Effector memory CD4-positive, alpha-beta T cell (primary cell): Measurements from ENCODE around the gene C16orf89.

ENCODE experiments used
- DNase-seq, 3 donors: peaks; one replicate each; pipeline ENCODE4 v3.0.0-alpha.2; 2020
- H3K27ac ChIP-seq: 2 replicates; pipeline ENCODE4 v1.7.0; 2013; ENCODE audit warnings: mild to moderate bottlenecking, low read length, moderate library complexity; ENCODE audit not compliant: insufficient read depth, poor library complexity, severe bottlenecking
- H3K27me3 ChIP-seq: replicated peaks from 2 replicates; pipeline ENCODE4 v1.7.0; 2013; ENCODE audit warnings: mild to moderate bottlenecking, low read length; ENCODE audit not compliant: insufficient read depth, control insufficient read depth, poor library complexity, severe bottlenecking
- H3K36me3 ChIP-seq: 2 replicates; pipeline ENCODE4 v1.7.0; 2013; ENCODE audit warnings: mild to moderate bottlenecking, low read length, moderate library complexity; ENCODE audit not compliant: control insufficient read depth, insufficient read depth
- H3K4me1 ChIP-seq: 2 replicates; pipeline ENCODE4 v1.7.0; 2013; ENCODE audit warnings: low read length, mild to moderate bottlenecking; ENCODE audit not compliant: control insufficient read depth, insufficient read depth, poor library complexity, severe bottlenecking
- H3K4me3 ChIP-seq: 2 replicates; pipeline ENCODE4 v1.7.0; 2013; ENCODE audit warnings: low read length, low read depth, mild to moderate bottlenecking; ENCODE audit not compliant: insufficient read depth, poor library complexity, severe bottlenecking
- H3K9me3 ChIP-seq: 2 replicates; pipeline ENCODE4 v1.7.0; 2013; ENCODE audit warnings: mild to moderate bottlenecking, low read length, moderate library complexity; ENCODE audit not compliant: control insufficient read depth

The C16orf89 gene

DNA sequence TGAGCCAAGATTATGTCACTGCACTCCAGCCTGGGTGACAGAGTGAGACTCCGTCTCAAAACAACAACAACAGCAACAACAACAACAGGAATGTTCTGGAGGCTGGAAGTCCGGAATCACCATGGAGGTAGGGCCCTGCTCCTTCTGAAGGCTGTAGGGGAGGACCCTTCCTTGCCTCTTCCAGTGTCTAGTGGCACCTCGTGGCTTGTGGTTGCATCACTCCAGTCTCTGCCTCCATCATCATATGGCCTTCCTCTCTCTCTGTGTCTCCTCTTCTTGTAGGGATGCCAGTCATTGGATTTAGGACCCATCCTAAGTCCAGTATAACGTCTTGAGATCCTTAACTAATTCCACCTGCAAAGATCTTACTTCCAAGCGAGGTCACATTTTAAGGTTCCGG is 46.0 kb downstream of the C16orf89 start:
- H3K9me3 ChIP-seq = no peaks in the 10 kb centered on the region
- no peaks in the 10 kb centered on the region for H3K4me1 ChIP-seq
- no peak overlapping the region for H3K27ac ChIP-seq
- DNase-seq = no peak
- no peaks in the 10 kb centered on the region for H3K36me3 ChIP-seq
- no peaks in the 10 kb centered on the region for H3K27me3 ChIP-seq
- no peak overlapping the region for H3K4me3 ChIP-seq

DNA sequence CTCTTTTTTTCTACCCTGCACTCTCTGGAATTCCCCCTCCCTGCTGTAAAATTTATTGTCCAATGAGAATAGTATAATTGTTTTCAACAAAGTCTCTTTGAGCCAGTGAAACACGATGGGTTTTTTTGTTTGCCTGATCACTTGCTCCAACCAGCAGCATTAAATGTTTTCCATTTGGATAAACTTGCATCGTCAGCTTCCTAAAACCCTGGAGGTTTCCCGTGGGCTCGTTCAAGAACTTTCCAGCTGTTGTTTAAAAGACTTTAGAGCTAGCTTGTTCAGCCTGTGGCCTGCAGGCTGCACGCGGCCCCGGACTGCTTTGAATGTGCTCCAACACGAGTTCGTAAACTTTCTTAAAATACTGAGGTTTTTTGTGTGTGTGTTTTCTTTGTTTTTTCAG is 47.0 kb downstream of the C16orf89 start:
- Histone ChIP-seq H3K36me3 (no peaks in the 10 kb centered on the region), H3K27ac (no peak overlapping the region), H3K9me3 (no peaks in the 10 kb centered on the region), H3K4me3 (no peak overlapping the region), H3K27me3 (no peaks in the 10 kb centered on the region), H3K4me1 (no peaks in the 10 kb centered on the region)
- no peak for DNase-seq

DNA sequence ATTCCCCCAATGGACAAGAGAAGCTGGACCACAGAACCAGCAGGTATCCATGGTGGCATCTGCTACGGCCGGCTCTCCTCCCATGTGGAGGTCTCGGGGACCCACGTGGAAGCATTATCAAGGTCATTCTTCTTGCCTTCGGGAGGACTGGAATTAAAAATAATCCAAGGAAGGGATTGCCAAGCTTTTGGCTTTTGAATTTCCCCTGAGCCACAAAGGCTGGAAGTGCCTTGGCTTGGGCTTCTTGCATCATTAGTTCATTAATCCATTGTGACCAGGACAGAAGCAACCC is 48.1 kb downstream of the C16orf89 start:
- no peak for DNase-seq
- H3K36me3 ChIP-seq = no peaks in the 10 kb centered on the region
- H3K9me3 ChIP-seq = no peaks in the 10 kb centered on the region
- H3K4me1 ChIP-seq = no peaks in the 10 kb centered on the region
- no peaks in the 10 kb centered on the region for H3K27me3 ChIP-seq
- no peak overlapping the region for H3K4me3 ChIP-seq
- no peak overlapping the region for H3K27ac ChIP-seq

DNA sequence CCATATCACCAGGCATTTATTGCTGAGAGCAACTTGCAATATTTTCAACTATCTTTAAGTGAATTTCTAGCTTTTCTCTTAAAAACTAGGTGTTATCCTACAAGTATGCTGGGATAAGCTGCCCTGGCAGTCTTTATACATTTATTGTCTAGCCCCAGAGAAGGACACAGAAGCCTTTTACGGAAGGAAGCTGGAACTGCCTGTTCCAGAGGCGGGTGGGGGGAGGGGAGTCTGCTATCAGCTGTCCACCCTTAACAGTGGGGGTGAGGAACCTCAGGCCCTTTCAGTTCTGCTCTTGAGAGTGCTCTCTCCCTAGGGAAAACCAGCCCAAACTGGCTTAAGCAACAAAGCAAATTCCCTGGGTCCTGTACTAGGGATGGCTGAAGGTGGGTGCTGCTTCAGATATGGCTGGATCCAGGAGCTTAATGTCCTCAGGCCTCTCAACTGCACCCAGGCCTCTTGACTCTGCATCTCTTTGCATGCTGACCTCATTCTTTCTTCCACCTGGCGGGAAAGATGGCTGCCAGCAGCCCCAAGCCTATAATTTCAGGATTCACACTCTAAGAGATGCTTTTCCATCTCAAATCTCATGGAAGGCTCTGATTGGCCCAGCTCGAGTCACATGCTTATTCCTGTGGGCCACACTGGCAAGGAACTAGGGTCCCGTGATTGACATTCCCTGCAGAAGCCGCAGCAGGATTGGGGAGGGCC is 48.6 kb downstream of the C16orf89 start:
- DNase-seq = no peak
- no peak overlapping the region for H3K4me3 ChIP-seq
- no peaks in the 10 kb centered on the region for H3K4me1 ChIP-seq
- no peak overlapping the region for H3K27ac ChIP-seq
- H3K27me3 ChIP-seq = no peaks in the 10 kb centered on the region
- H3K9me3 ChIP-seq = no peaks in the 10 kb centered on the region
- no peaks in the 10 kb centered on the region for H3K36me3 ChIP-seq

DNA sequence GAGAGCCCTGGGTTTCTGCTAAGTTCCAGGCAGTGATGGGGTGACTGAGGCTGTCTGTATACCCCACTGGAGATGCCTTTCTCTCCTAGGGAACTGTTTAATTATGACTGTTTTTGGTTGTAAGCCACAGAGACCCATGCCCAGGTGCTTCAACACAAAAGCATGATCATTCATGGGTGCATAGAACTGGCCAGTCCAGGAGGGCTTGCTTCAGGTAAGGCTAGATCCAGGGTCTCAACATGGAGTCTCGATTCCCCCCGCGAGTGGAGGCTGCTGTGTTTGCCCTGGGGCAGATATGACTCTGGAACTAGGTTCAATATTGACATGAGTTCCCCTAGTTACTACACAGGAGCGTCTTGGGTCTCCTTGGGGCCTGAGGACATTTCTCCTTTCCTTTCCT is 49.9 kb downstream of the C16orf89 start:
- DNase-seq = no peak
- H3K4me1 ChIP-seq = no peaks in the 10 kb centered on the region
- no peak overlapping the region for H3K4me3 ChIP-seq
- H3K36me3 ChIP-seq = no peaks in the 10 kb centered on the region
- no peak overlapping the region for H3K27ac ChIP-seq
- no peaks in the 10 kb centered on the region for H3K9me3 ChIP-seq
- no peaks in the 10 kb centered on the region for H3K27me3 ChIP-seq

DNA sequence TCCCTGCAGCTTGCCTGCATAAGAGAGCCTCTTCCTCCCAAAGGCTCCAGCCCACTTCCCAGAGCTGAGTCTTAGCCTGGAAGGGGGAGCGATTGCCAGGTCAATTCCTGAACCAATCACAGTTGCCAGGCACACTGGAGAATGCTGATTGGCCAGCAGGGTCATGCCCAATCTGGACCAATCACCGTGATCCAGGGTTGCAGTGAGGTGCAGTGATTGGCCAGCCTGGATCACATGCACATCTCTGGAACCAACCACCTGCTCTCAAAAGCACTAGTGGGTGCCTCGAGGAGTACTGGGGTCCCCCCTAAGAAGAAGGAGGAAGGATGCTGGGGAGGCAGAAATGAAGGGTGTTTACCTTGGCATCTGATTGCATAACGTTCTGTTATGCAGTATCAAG is 50.4 kb downstream of the C16orf89 start:
- H3K4me1 ChIP-seq = no peaks in the 10 kb centered on the region
- no peak overlapping the region for H3K4me3 ChIP-seq
- H3K36me3 ChIP-seq = no peaks in the 10 kb centered on the region
- H3K27me3 ChIP-seq = no peaks in the 10 kb centered on the region
- no peaks in the 10 kb centered on the region for H3K9me3 ChIP-seq
- H3K27ac ChIP-seq = no peak overlapping the region
- DNase-seq = no peak

DNA sequence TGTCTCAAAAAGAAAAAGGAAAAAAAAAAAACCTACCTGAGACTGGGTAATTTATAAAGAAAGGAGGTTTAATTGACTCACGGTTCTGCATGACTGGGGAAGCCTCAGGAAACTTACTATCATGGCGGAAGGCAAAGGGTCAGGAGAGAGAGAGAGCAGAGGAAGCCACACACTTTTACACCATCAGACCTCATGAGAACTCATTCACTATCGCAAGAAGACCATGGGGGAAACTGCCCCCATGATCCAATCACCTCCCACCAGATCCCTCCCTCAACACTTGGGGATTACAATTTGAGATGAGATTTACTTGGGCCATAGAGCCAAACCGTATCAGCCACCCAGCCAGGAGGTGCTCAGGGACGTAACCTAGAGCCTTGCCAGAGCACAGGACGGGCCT is 52.9 kb downstream of the C16orf89 start:
- H3K4me1 ChIP-seq = no peaks in the 10 kb centered on the region
- no peak for DNase-seq
- H3K4me3 ChIP-seq = no peak overlapping the region
- H3K27ac ChIP-seq = no peak overlapping the region
- H3K36me3 ChIP-seq = no peaks in the 10 kb centered on the region
- H3K27me3 ChIP-seq = no peaks in the 10 kb centered on the region
- H3K9me3 ChIP-seq = no peaks in the 10 kb centered on the region

DNA sequence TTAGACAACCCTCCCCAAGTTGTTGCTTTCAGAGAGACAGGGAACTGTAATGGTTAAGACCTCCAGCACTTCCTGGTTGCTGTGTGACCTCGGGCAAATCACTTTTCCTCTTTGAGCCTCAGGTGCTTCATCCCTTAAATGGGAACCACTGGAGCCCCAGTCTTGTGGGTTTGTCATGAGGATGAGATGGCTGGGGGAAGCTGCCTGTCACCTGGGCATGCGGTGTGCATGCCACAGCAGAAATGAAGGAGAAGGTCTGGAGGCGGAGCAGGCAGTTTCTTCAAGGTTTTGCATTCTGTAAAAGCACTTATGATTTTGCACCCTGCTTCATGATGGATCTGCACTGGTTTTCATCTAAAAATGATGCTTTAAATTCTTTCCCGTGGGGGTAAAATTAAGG is 54.1 kb downstream of the C16orf89 start:
- no peaks in the 10 kb centered on the region for H3K36me3 ChIP-seq
- no peaks in the 10 kb centered on the region for H3K27me3 ChIP-seq
- no peak overlapping the region for H3K4me3 ChIP-seq

DNA sequence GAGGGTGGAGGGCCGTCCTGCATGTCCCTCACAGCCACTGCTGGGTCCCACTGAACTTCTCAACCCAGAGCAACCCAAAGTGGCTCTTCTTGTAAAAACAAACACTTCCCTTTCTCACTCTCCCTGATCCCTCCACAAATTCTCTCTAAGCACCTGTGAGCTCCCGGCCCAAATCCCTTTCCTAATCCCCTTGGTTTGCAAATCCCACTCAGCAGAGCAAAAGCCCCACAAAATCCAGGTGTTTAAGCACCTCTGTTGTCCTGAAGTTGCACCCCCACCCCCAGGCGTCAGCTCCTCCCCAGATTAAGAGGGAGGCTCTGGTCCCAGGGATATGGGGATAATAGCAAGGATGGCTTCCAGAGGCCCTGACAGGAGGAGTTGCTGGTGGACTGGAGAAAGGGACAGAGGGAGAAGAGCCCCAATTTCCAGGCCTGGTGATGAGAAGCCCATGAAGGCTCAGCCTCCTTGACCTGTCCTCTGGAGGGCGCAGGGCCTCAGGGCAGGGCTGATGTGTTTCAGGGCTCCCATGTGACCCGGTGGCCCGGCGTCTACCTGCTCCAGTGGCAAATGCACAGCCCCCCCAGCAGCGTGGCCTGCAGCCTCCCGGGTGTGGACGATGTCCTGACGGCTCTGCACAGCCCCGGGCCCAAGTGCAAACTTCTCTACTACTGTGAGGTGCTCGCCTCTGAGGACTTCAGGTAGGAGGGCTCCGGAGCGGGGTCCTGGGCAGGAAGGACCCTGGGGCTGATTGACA is 55.0 kb downstream of the C16orf89 start:
- Histone ChIP-seq H3K36me3 (no peaks in the 10 kb centered on the region), H3K4me3 (no peak overlapping the region), H3K9me3 (no peaks in the 10 kb centered on the region), H3K4me1 (no peaks in the 10 kb centered on the region), H3K27ac (no peak overlapping the region), H3K27me3 (no peaks in the 10 kb centered on the region)
- no peak for DNase-seq

More for the DNA sequence above, 54.1 kb downstream of the C16orf89 start:
- DNase-seq = no peak
- no peaks in the 10 kb centered on the region for H3K4me1 ChIP-seq
- H3K27ac ChIP-seq = no peak overlapping the region
- no peaks in the 10 kb centered on the region for H3K9me3 ChIP-seq

DNA sequence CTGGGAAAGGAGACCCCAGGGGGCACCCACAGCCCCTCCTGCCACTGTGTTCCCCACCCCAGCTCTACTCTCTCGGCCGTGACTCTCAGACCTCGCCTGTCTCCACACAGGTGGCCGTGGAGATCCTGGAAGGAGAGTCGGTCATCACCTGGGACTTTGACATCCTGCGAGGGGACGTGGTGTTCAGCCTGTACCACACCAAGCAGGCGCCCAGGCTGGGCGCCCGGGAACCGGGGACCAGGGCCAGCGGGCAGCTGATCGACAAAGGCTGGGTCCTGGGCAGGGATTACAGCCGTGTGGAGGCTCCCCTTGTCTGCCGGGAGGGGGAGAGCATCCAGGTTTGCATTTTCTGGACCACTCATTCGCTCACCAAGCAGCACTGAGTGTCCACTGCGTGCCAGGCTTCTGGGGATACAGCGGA is 57.4 kb downstream of the C16orf89 start:
- DNase-seq = no peak
- Histone ChIP-seq H3K9me3 (no peaks in the 10 kb centered on the region), H3K4me1 (no peaks in the 10 kb centered on the region), H3K27ac (no peak overlapping the region), H3K27me3 (peaks cover 3% of the 10 kb centered on the region), H3K4me3 (no peak overlapping the region), H3K36me3 (no peaks in the 10 kb centered on the region)
